ENCODE data around the gene PRKAG2. TPM values are rescaled to one million over a fixed set of nuclear protein-coding genes. Genes with fewer than 3 reads are reported as not detected.

Gene PRKAG2
- total and polyA plus RNA-seq, 4 donors, result 3.6 to 25.1 (median 16.8) TPM

DNA sequence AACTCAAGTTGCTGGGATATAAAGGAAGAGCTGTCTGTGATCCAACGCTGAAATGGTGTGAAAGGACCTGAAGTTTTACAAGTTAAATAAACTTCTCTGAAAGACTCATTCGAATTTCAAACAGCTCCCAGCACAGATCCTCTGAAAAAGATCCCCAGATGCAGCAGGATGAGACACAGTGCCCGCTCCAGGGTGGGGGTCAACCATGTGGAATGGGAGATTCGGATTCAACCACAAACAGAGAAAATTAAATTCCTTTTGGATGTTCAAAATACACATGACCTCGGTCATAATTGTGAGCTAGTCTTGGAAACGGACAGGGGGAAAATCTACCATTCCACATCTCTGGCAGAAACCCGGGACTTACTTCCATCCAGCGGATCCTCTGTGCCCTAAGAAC is 119.6 kb downstream of the PRKAG2 start:
- DNase-seq (ENCODE audit: low spot score), result no peak
- peaks cover 0 to 18% (median 5%) of the 10 kb centered on the region in 4 donors for H3K4me1 ChIP-seq (ENCODE audit: control insufficient read depth in 4 of 4, insufficient read depth in 4 of 4, low read length in 3 of 4)
- H3K9ac ChIP-seq (ENCODE audit: low read depth in 1 of 2, low read length in 2 of 2), result no peak overlapping the region
- no peak overlapping the region for H3K4me3 ChIP-seq (ENCODE audit: low read depth in 1 of 3, low read length in 3 of 3)
- no peaks in the 10 kb centered on the region for H3K9me3 ChIP-seq (ENCODE audit: control insufficient read depth in 4 of 4, low read length in 3 of 4)
- 79% methylated on average over 8 of the region's 8 CpGs for WGBS
- H3K36me3 ChIP-seq (ENCODE audit: control insufficient read depth in 4 of 4, insufficient read depth in 3 of 4, low read depth in 1 of 4, low read length in 3 of 4), result peaks cover 0 to 3% (median 0%) of the 10 kb centered on the region in 4 donors
- H3K27ac ChIP-seq (ENCODE audit: low read depth in 1 of 2, low read length in 2 of 2), result no peak overlapping the region
- TF ChIP-seq NR2F2 (IDR thresholded peaks at IDR 0.05) (no peak), RAD21 (IDR thresholded peaks at IDR 0.05) (no peak), GABPA (IDR thresholded peaks at IDR 0.05 in 1 of 2, conservative IDR thresholded peaks at IDR 0.05 in 1 of 2) (no peak), HNF4A (conservative IDR thresholded peaks at IDR 0.05) (no peak), FOXA2 (IDR thresholded peaks at IDR 0.05) (no peak), TAF1 (conservative IDR thresholded peaks at IDR 0.05) (no peak), EGR1 (IDR thresholded peaks at IDR 0.05; ENCODE audit: low read depth in 2 of 2) (no peak)
- TF ChIP-seq, protein P1, sequence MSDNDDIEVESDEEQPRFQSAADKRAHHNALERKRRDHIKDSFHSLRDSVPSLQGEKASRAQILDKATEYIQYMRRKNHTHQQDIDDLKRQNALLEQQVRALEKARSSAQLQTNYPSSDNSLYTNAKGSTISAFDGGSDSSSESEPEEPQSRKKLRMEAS (IDR thresholded peaks at IDR 0.05), result no peak
- TF ChIP-seq, protein P2, sequence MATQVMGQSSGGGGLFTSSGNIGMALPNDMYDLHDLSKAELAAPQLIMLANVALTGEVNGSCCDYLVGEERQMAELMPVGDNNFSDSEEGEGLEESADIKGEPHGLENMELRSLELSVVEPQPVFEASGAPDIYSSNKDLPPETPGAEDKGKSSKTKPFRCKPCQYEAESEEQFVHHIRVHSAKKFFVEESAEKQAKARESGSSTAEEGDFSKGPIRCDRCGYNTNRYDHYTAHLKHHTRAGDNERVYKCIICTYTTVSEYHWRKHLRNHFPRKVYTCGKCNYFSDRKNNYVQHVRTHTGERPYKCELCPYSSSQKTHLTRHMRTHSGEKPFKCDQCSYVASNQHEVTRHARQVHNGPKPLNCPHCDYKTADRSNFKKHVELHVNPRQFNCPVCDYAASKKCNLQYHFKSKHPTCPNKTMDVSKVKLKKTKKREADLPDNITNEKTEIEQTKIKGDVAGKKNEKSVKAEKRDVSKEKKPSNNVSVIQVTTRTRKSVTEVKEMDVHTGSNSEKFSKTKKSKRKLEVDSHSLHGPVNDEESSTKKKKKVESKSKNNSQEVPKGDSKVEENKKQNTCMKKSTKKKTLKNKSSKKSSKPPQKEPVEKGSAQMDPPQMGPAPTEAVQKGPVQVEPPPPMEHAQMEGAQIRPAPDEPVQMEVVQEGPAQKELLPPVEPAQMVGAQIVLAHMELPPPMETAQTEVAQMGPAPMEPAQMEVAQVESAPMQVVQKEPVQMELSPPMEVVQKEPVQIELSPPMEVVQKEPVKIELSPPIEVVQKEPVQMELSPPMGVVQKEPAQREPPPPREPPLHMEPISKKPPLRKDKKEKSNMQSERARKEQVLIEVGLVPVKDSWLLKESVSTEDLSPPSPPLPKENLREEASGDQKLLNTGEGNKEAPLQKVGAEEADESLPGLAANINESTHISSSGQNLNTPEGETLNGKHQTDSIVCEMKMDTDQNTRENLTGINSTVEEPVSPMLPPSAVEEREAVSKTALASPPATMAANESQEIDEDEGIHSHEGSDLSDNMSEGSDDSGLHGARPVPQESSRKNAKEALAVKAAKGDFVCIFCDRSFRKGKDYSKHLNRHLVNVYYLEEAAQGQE (IDR thresholded peaks at IDR 0.05), result no peak
- no peaks in the 10 kb centered on the region for H3K27me3 ChIP-seq (ENCODE audit: control insufficient read depth in 4 of 4, insufficient read depth in 4 of 4, low read length in 3 of 4)

DNA sequence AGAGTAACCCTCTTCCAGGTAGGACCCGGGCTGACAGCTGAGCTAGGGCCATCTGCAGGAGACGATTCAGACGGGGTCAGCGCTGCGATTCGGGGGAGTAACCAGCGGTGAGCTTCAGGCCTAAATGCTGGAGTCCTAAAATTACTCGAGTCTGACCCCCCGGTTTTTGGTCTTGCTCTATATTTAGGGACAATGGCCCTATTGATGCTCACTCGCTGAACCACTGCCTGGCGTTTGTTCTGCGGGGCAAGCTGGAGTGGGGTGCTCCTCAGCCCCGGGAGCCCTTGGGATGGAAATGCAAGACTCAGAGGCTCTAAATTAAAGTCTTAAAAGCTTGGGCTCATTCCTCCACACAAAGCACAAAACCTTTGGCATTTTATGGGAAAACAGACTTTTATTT is 120.0 kb downstream of the PRKAG2 start:
- DNase-seq (ENCODE audit: low spot score), result no peak
- TF ChIP-seq, protein P2 (IDR thresholded peaks at IDR 0.05), result no peak
- TF ChIP-seq SP1 (IDR thresholded peaks at IDR 0.05) (no peak), FOXA1 (IDR thresholded peaks at IDR 0.05) (no peak), RXRA (IDR thresholded peaks at IDR 0.05) (no peak), HNF4A (conservative IDR thresholded peaks at IDR 0.05) (no peak), GABPA (IDR thresholded peaks at IDR 0.05 in 1 of 2, conservative IDR thresholded peaks at IDR 0.05 in 1 of 2) (no peak), NR2F2 (IDR thresholded peaks at IDR 0.05) (no peak), RAD21 (IDR thresholded peaks at IDR 0.05) (no peak), FOXA2 (IDR thresholded peaks at IDR 0.05) (no peak), TAF1 (conservative IDR thresholded peaks at IDR 0.05) (no peak), JUND (IDR thresholded peaks at IDR 0.05) (no peak), EGR1 (IDR thresholded peaks at IDR 0.05; ENCODE audit: low read depth in 2 of 2) (no peak), YY1 (IDR thresholded peaks at IDR 0.05) (no peak), HNF4G (IDR thresholded peaks at IDR 0.05) (no peak)
- TF ChIP-seq, protein P1 (IDR thresholded peaks at IDR 0.05), result no peak
- TF ChIP-seq, protein P3, sequence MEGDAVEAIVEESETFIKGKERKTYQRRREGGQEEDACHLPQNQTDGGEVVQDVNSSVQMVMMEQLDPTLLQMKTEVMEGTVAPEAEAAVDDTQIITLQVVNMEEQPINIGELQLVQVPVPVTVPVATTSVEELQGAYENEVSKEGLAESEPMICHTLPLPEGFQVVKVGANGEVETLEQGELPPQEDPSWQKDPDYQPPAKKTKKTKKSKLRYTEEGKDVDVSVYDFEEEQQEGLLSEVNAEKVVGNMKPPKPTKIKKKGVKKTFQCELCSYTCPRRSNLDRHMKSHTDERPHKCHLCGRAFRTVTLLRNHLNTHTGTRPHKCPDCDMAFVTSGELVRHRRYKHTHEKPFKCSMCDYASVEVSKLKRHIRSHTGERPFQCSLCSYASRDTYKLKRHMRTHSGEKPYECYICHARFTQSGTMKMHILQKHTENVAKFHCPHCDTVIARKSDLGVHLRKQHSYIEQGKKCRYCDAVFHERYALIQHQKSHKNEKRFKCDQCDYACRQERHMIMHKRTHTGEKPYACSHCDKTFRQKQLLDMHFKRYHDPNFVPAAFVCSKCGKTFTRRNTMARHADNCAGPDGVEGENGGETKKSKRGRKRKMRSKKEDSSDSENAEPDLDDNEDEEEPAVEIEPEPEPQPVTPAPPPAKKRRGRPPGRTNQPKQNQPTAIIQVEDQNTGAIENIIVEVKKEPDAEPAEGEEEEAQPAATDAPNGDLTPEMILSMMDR (IDR thresholded peaks at IDR 0.05; ENCODE audit: low read depth, low read length, missing input control), result no peak
- TF ChIP-seq, protein P4, sequence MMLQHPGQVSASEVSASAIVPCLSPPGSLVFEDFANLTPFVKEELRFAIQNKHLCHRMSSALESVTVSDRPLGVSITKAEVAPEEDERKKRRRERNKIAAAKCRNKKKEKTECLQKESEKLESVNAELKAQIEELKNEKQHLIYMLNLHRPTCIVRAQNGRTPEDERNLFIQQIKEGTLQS (IDR thresholded peaks at IDR 0.05), result no peak
- TF ChIP-seq, protein P5, sequence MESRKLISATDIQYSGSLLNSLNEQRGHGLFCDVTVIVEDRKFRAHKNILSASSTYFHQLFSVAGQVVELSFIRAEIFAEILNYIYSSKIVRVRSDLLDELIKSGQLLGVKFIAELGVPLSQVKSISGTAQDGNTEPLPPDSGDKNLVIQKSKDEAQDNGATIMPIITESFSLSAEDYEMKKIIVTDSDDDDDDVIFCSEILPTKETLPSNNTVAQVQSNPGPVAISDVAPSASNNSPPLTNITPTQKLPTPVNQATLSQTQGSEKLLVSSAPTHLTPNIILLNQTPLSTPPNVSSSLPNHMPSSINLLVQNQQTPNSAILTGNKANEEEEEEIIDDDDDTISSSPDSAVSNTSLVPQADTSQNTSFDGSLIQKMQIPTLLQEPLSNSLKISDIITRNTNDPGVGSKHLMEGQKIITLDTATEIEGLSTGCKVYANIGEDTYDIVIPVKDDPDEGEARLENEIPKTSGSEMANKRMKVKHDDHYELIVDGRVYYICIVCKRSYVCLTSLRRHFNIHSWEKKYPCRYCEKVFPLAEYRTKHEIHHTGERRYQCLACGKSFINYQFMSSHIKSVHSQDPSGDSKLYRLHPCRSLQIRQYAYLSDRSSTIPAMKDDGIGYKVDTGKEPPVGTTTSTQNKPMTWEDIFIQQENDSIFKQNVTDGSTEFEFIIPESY (IDR thresholded peaks at IDR 0.05), result no peak
- Histone ChIP-seq H3K4me1 (ENCODE audit: control insufficient read depth in 4 of 4, insufficient read depth in 4 of 4, low read length in 3 of 4) (peaks cover 0 to 18% (median 5%) of the 10 kb centered on the region in 4 donors), H3K27me3 (ENCODE audit: control insufficient read depth in 4 of 4, insufficient read depth in 4 of 4, low read length in 3 of 4) (no peaks in the 10 kb centered on the region), H3K9ac (ENCODE audit: low read depth in 1 of 2, low read length in 2 of 2) (no peak overlapping the region), H3K36me3 (ENCODE audit: control insufficient read depth in 4 of 4, insufficient read depth in 3 of 4, low read depth in 1 of 4, low read length in 3 of 4) (peaks cover 0 to 3% (median 0%) of the 10 kb centered on the region in 4 donors), H3K4me3 (ENCODE audit: low read depth in 1 of 3, low read length in 3 of 3) (no peak overlapping the region), H3K27ac (ENCODE audit: low read depth in 1 of 2, low read length in 2 of 2) (peak overlapping the region in 1 of 2 donors; percentile 2), H3K9me3 (ENCODE audit: control insufficient read depth in 4 of 4, low read length in 3 of 4) (no peaks in the 10 kb centered on the region)
- WGBS, result 92% methylated on average over 13 of the region's 13 CpGs
